ENCODE results near the gene C13orf46. TPM values are rescaled to one million over a fixed set of nuclear protein-coding genes. Genes with fewer than 3 reads are reported as not detected.

The C13orf46 gene
- total RNA-seq, 1 experiment from 2014 or later: 0.33 TPM

DNA sequence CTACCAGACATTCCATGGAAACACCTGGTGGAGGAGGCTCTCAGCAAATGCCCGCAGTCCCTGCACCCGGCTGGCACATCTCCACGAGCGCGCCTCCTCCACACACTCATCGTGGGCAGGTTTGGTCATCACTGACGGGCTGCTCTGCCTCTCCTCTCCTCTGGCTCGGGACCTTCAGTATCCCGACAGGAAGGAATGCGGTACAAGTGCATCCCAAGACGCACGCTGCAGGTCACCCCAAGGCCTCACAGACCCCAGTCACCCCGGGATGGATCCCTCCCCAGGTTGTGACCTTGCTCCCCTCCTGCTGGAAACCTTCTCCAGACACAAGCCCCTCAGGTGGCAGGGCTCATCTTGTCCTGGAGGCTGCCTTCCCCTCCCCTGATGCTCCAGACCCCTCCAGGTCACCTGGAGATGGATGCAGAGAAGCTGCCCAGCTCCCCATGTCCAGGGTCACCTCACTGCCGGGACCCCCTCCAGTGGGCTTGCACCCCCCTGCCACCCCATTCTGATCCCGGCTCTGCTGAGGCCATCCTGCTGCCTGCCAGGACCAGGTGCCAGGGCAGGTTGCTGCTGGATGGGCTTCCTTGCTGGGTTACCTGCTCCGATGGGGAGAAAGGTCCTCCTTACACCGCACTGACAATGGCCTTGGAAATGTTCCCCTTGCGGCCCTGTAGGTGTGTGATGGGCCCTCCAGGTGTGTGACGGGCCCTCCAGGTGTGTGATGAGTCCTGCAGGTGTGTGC lies 29.9 kb downstream of the C13orf46 start:
- Mint-ChIP-seq H3K9me3 (ENCODE audit: low read depth, unreplicated experiment) (no peaks in the 10 kb centered on the region), H3K36me3 (ENCODE audit: insufficient read depth, unreplicated experiment) (no peaks in the 10 kb centered on the region), H3K27me3 (ENCODE audit: unreplicated experiment) (peaks cover 3% of the 10 kb centered on the region), H3K4me1 (ENCODE audit: low read depth, unreplicated experiment) (no peaks in the 10 kb centered on the region), H3K4me3 (ENCODE audit: low read depth, unreplicated experiment) (no peak overlapping the region), H3K27ac (ENCODE audit: unreplicated experiment) (no peak overlapping the region)
- CTCF ChIA-PET: no interaction called here
- intact Hi-C loops (cut with micrococcal nuclease; ENCODE audit: unreplicated experiment): no loop called here
- DNase-seq: no peak
- TF ChIP-seq, protein P1, sequence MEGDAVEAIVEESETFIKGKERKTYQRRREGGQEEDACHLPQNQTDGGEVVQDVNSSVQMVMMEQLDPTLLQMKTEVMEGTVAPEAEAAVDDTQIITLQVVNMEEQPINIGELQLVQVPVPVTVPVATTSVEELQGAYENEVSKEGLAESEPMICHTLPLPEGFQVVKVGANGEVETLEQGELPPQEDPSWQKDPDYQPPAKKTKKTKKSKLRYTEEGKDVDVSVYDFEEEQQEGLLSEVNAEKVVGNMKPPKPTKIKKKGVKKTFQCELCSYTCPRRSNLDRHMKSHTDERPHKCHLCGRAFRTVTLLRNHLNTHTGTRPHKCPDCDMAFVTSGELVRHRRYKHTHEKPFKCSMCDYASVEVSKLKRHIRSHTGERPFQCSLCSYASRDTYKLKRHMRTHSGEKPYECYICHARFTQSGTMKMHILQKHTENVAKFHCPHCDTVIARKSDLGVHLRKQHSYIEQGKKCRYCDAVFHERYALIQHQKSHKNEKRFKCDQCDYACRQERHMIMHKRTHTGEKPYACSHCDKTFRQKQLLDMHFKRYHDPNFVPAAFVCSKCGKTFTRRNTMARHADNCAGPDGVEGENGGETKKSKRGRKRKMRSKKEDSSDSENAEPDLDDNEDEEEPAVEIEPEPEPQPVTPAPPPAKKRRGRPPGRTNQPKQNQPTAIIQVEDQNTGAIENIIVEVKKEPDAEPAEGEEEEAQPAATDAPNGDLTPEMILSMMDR (IDR thresholded peaks at IDR 0.05; ENCODE audit: unreplicated experiment): no peak
- no TSS peak for BruUV-seq (replicated peaks)

DNA sequence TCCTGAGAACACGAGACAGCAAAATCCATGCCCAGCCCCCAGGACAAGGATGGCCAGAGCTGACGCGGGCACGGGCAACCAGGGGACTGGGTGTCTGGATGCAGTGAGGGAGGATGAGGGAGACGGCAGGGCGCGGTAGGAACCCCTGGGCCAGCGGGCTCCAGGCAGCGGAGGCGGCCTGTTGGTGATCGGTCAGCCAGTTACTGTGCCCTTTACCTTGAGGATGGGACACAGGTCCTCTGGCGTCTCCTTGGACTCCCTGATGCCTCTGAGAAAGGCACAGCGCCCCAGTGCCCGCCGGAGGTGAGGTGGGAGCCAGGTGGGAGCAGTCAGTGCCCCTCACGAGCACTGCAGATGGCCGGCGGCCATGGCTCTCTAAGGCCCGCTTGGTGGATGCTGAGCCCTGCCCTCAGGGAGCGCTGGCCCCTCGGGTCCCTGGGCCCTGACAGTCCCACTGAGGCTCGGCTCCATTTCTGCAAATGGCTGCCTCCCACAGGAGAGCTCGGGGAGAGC lies 31.2 kb downstream of the C13orf46 start:
- Mint-ChIP-seq H3K36me3 (ENCODE audit: insufficient read depth, unreplicated experiment) (no peaks in the 10 kb centered on the region), H3K27me3 (ENCODE audit: unreplicated experiment) (peaks cover 17% of the 10 kb centered on the region), H3K27ac (ENCODE audit: unreplicated experiment) (no peak overlapping the region), H3K4me1 (ENCODE audit: low read depth, unreplicated experiment) (no peaks in the 10 kb centered on the region), H3K4me3 (ENCODE audit: low read depth, unreplicated experiment) (no peak overlapping the region), H3K9me3 (ENCODE audit: low read depth, unreplicated experiment) (no peaks in the 10 kb centered on the region)
- BruUV-seq (replicated peaks): no TSS peak
- TF ChIP-seq, protein P1 (IDR thresholded peaks at IDR 0.05; ENCODE audit: unreplicated experiment): no peak
- no peak for DNase-seq
- CTCF ChIA-PET: no interaction called here
- intact Hi-C loops (cut with micrococcal nuclease; ENCODE audit: unreplicated experiment): no loop called here

DNA sequence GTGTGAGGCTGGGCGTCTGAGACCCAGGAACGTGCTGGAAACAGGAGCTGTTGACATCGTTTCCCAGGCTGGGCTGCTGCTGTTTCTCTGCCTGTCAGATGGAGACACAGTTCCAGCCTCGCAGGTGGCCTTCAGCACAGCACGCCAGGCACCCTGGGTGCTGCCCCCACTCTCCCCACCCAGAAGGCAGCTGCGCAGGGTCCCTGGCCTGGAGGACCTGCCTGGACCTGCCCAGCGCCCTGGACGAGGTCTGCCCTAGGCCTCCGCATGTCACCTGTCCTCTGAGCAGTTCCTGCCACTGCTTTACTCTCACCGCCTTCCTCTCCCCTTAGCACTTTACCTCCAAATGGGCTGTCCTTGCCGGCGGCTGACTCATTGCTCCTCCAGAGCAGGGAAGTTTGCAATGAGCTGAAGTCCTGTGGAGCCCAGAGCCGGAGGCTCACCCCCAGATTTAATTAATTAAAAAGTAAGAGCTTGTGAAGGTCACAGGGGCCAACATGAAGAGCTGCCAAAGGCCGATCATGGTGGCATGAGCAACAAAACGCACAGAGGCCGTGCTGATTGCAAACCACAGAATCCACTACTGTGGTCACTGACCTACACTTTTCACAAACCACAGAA lies 32.2 kb downstream of the C13orf46 start:
- DNase-seq: no peak
- CTCF ChIA-PET: no interaction called here
- Mint-ChIP-seq H3K9me3 (ENCODE audit: low read depth, unreplicated experiment) (no peaks in the 10 kb centered on the region), H3K4me1 (ENCODE audit: low read depth, unreplicated experiment) (no peaks in the 10 kb centered on the region), H3K36me3 (ENCODE audit: insufficient read depth, unreplicated experiment) (no peaks in the 10 kb centered on the region), H3K27me3 (ENCODE audit: unreplicated experiment) (peaks cover 25% of the 10 kb centered on the region), H3K4me3 (ENCODE audit: low read depth, unreplicated experiment) (no peak overlapping the region), H3K27ac (ENCODE audit: unreplicated experiment) (no peak overlapping the region)
- TF ChIP-seq, protein P1 (IDR thresholded peaks at IDR 0.05; ENCODE audit: unreplicated experiment): no peak
- intact Hi-C loops (cut with micrococcal nuclease; ENCODE audit: unreplicated experiment): no loop called here
- BruUV-seq (replicated peaks): no TSS peak

DNA sequence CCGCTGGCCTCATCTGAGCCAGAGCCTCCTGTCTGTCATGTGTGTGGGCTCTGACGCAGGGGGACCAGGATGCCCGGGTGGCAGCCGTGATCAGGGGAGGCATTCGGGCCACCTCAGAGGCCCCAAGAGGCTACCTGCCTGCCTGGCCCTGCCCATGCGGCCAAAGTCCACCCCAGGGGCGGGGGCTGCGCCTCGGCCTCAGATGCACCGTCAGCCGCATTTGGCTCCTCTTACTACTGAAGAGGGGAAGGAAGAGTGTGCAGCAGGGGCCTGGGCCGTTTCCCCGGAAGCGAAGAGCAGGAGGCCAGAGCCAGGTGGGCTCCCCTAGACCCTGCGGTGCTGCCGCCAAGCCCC lies 34.0 kb downstream of the C13orf46 start:
- Mint-ChIP-seq H3K4me3 (ENCODE audit: low read depth, unreplicated experiment) (no peak overlapping the region), H3K27ac (ENCODE audit: unreplicated experiment) (no peak overlapping the region), H3K27me3 (ENCODE audit: unreplicated experiment) (peaks cover 25% of the 10 kb centered on the region), H3K4me1 (ENCODE audit: low read depth, unreplicated experiment) (no peaks in the 10 kb centered on the region), H3K36me3 (ENCODE audit: insufficient read depth, unreplicated experiment) (no peaks in the 10 kb centered on the region), H3K9me3 (ENCODE audit: low read depth, unreplicated experiment) (no peaks in the 10 kb centered on the region)
- no peak for DNase-seq
- no TSS peak for BruUV-seq (replicated peaks)
- TF ChIP-seq, protein P1 (IDR thresholded peaks at IDR 0.05; ENCODE audit: unreplicated experiment): no peak
- intact Hi-C loops (cut with micrococcal nuclease; ENCODE audit: unreplicated experiment): no loop called here
- CTCF ChIA-PET: no interaction called here
